ENCODE results near the gene KANSL3.

Gene KANSL3

DNA sequence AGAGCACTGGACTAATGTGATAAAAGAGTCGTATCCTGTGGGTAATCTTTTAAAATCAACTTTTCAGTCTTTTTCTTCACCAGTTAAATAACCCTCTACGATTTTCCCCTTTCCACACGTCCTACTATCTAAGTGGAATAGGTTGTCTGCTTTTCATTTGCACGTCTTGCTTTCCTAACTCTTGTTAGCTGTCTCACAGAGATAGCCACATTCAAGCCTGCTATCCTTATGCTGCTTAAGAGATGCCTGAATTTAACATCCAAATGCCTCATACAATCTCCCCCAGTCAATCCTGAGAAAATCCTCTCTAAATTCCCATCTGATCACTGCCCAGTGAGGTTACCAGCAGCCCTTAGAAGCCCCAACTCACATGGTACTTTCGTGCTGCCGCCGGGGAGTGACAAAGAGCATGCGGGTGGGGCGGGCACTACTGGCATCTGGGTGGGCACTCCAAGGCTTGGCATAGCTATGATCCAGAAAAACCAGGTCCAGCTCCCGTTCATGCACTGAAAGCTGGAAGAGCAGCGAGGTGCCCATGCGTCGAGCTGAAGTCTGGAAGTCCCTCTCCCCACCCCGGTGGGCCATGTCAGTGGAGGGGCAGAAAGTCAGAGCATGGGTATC is 1.5 kb downstream of the KANSL3 start:
- DNase-seq (ENCODE audit: low read depth) = peak; percentile 15
- TF ChIP-seq CTCF (IDR thresholded peaks at IDR 0.05; ENCODE audit: insufficient read depth, low read depth, low read length, missing control alignments) = no peak

DNA sequence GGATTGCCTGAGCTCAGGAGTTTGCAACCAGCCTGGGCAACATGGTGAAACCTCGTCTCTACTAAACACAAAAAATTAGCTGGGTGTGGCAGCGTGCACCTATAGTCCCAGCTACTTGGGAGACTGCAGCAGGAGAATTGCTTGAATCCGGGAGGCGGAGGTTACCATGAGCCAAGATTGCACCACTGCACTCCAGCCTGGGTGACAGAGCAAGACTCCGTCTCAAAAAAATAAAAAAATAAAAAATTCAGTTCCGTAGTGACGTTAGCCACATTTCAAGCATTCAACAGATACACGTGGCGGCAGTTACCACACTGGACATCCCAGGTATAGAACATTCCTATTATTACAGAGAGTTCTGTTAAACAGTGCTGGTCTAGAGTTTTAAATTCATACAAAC is 4.5 kb downstream of the KANSL3 start:
- no peak for DNase-seq (ENCODE audit: low read depth)
- no peak overlapping the region for H3K4me3 ChIP-seq (ENCODE audit: low read length)
- no peak for TF ChIP-seq CTCF (IDR thresholded peaks at IDR 0.05; ENCODE audit: insufficient read depth, low read depth, low read length, missing control alignments)

More for the DNA sequence above, 1.5 kb downstream of the KANSL3 start:
- peak overlapping the region; percentile 69 for H3K4me3 ChIP-seq (ENCODE audit: low read length)

GRCh38 chr2:96631804-96632435 is 6.2 kb downstream of the KANSL3 start:
- peak; percentile 31 for DNase-seq (ENCODE audit: low read depth)
- no peak for TF ChIP-seq CTCF (IDR thresholded peaks at IDR 0.05; ENCODE audit: insufficient read depth, low read depth, low read length, missing control alignments)
- H3K4me3 ChIP-seq (ENCODE audit: low read length) = no peak overlapping the region

DNA sequence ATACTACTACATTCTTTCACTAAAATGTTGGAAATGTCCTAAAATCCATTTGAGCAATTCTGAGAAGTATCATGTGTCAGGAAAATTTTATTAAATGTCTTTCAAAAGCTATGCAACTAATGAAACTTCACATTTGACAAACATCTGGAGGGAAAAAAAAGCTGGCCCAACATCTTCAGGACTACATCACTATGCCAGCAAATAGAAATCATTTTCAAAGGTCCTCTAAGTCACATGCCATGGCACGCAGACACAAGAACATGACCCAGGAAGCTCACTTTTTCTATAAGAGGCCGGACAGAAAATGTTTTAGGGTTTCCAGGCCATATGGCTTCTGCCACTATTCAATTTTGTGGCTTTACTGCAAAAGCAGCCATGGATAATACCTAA is 11.6 kb downstream of the KANSL3 start:
- no peak for DNase-seq (ENCODE audit: low read depth)
- H3K4me3 ChIP-seq (ENCODE audit: low read length) = no peak overlapping the region
- TF ChIP-seq CTCF (IDR thresholded peaks at IDR 0.05; ENCODE audit: insufficient read depth, low read depth, low read length, missing control alignments) = no peak

DNA sequence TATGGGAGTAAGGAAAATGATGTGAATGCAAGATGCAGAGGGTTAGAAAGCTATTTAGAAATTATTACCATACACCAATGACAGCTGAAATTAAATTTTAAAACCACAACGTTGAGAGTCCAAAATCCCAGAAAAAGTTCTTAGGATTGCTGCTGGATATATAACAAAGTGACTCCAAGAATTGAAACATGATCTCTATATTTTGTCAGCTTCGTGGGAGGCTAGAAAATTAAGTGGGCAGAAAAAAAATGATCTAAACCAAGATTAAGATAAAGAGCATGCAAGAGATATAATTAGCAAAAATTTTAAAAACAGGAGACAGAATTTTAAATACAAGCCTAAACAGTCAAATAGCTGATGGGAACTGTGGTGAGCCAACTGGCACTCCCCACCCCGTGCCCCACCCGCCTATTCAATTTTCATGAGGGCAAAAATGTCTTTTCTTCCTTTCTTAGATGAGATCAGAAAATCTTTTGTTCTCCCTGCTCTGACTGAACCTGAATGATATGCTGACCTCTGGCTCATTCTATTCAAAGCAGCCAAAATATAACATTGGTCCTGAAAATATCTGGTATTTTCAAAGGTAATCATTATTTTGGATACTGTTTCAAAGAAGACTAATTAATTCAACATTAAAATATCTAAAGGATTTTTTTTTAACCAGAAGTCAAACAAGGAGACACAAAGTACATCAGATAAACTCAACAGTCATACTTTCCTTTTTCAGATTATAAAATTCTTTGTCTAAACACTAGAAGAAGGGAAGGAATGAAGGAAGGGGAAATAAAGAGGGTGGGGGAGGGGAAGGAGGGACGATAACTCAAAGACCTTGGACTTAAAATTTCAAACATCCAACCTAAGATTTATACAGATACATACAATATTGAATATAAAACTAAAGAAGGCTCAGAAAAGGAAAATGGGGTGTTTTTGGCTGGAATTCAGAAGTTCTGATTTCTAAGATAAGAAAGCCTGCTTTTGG is 12.2 kb downstream of the KANSL3 start:
- no peak overlapping the region for H3K4me3 ChIP-seq (ENCODE audit: low read length)
- no peak for DNase-seq (ENCODE audit: low read depth)
- no peak for TF ChIP-seq CTCF (IDR thresholded peaks at IDR 0.05; ENCODE audit: insufficient read depth, low read depth, low read length, missing control alignments)

- no peak for TF ChIP-seq CTCF (IDR thresholded peaks at IDR 0.05; ENCODE audit: insufficient read depth, low read depth, low read length, missing control alignments)
- no peak overlapping the region for H3K4me3 ChIP-seq (ENCODE audit: low read length)
- DNase-seq (ENCODE audit: low read depth) = no peak
These were observed 15.0 kb downstream of the KANSL3 start for GRCh38 chr2:96623116-96623515.

Measured in epithelial cell of esophagus (primary cell).